COLO668 (cell line): Measurements from ENCODE around the gene EIF4ENIF1.
A peak's percentile ranks its signal among the peaks of the same experiment; 100 is the strongest.
"Not testable (repeated sequence)": the region's sequence is repeated elsewhere in the genome, so short reads cannot be mapped to it uniquely, and the experiment has no call there.

Experiments used
- DNase-seq: peaks from one replicate; lab custom pipeline; 2025; ENCODE audit not compliant: unreplicated experiment; lab: John Stamatoyannopoulos, UW

EIF4ENIF1 gene

GRCh38 chr22:31492151-31492550 lies 2.5 kb upstream of the EIF4ENIF1 start:
- DNase-seq, result no peak

- no peak for DNase-seq
These were observed 1.7 kb upstream of the EIF4ENIF1 start for GRCh38 chr22:31491218-31491962.

GRCh38 chr22:31490496-31490925 lies 869 bp upstream of the EIF4ENIF1 start:
- DNase-seq, result peak; percentile 56

GRCh38 chr22:31488988-31489617 lies 539 bp downstream of the EIF4ENIF1 start:
- DNase-seq, result peak; percentile 56

- no peak for DNase-seq
These were observed 1.2 kb downstream of the EIF4ENIF1 start for GRCh38 chr22:31488346-31488883.

GRCh38 chr22:31486951-31487350 lies 2.7 kb downstream of the EIF4ENIF1 start:
- no peak for DNase-seq

GRCh38 chr22:31486369-31486768 lies 3.3 kb downstream of the EIF4ENIF1 start:
- DNase-seq, result not testable (repeated sequence)

- DNase-seq, result not testable (repeated sequence)
These were observed 7.2 kb downstream of the EIF4ENIF1 start for GRCh38 chr22:31482470-31482869.

- no peak for DNase-seq
These were observed 8.5 kb downstream of the EIF4ENIF1 start for GRCh38 chr22:31481129-31481528.

GRCh38 chr22:31477329-31477728 lies 12.3 kb downstream of the EIF4ENIF1 start:
- no peak for DNase-seq

GRCh38 chr22:31475800-31476199 lies 13.8 kb downstream of the EIF4ENIF1 start:
- no peak for DNase-seq

GRCh38 chr22:31474743-31475142 lies 14.9 kb downstream of the EIF4ENIF1 start:
- no peak for DNase-seq

GRCh38 chr22:31465307-31465706 lies 24.3 kb downstream of the EIF4ENIF1 start:
- DNase-seq, result no peak

- DNase-seq, result no peak
These were observed 27.9 kb downstream of the EIF4ENIF1 start for GRCh38 chr22:31461699-31462098.

GRCh38 chr22:31451709-31452571 lies 37.7 kb downstream of the EIF4ENIF1 start:
- no peak for DNase-seq

- DNase-seq, result no peak
These were observed 40.1 kb downstream of the EIF4ENIF1 start for GRCh38 chr22:31449506-31449905.

- DNase-seq, result no peak
These were observed 41.3 kb downstream of the EIF4ENIF1 start for GRCh38 chr22:31448382-31448781.

GRCh38 chr22:31447337-31447736 lies 42.3 kb downstream of the EIF4ENIF1 start:
- DNase-seq, result no peak

- no peak for DNase-seq
These were observed 42.9 kb downstream of the EIF4ENIF1 start for GRCh38 chr22:31446767-31447166.

- DNase-seq, result no peak
These were observed 43.4 kb downstream of the EIF4ENIF1 start for GRCh38 chr22:31446208-31446607.

GRCh38 chr22:31445642-31446041 lies 44.0 kb downstream of the EIF4ENIF1 start:
- DNase-seq, result no peak
